SIG-M5 (cell line): ENCODE results near the gene CADPS2.
"Not testable (repeated sequence)": the region's sequence is repeated elsewhere in the genome, so short reads cannot be mapped to it uniquely, and the experiment has no call there.

Source experiments
- DNase-seq: peaks from one replicate; lab custom pipeline; 2025; lab: John Stamatoyannopoulos, UW

CADPS2 gene

GRCh38 chr7:122289426-122289825 is 596.8 kb downstream of the CADPS2 start:
- DNase-seq, result no peak

DNA sequence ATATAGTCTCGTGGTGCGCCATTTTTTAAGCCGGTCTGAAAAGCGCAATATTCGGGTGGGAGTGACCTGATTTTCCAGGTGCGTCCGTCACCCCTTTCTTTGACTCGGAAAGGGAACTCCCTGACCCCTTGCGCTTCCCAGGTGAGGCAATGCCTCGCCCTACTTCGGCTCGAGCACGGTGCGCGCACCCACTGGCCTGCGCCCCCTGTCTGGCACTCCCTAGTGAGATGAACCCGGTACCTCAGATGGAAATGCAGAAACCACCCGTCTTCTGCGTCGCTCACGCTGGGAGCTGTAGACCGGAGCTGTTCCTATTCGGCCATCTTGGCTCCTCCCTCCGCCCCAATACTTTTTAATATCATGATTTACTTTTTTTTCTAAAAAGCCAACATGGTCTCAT is 601.7 kb downstream of the CADPS2 start:
- DNase-seq, result not testable (repeated sequence)

- DNase-seq, result no peak
Measured at GRCh38 chr7:122273117-122273516, 613.1 kb downstream of the CADPS2 start.

GRCh38 chr7:122269241-122269640 is 617.0 kb downstream of the CADPS2 start:
- no peak for DNase-seq
